H9 (cell line): ENCODE results near the gene KIAA0513. TPM values are rescaled to one million over a fixed set of nuclear protein-coding genes. Genes with fewer than 3 reads are reported as not detected.

Experiments
- DNase-seq: peaks from one replicate; pipeline ENCODE4 v3.0.0-alpha.2; 2017
- H2AFZ ChIP-seq: one replicate; pipeline ENCODE4 v1.6.1; 2013; ENCODE audit warnings: mild to moderate bottlenecking, low read length, control low read depth, moderate library complexity
- H2AK5ac ChIP-seq: 2 replicates; pipeline ENCODE4 v1.6.1; 2013; ENCODE audit warnings: low read length, control low read depth, mixed read lengths; ENCODE audit not compliant: insufficient read length
- H2BK120ac ChIP-seq: one replicate; pipeline ENCODE4 v1.6.1; 2013; ENCODE audit warnings: low read depth, mild to moderate bottlenecking, low read length, control low read depth, inconsistent platforms; ENCODE audit not compliant: poor library complexity, severe bottlenecking
- H2BK12ac ChIP-seq: 2 replicates; pipeline ENCODE4 v1.6.1; 2013; ENCODE audit warnings: low read length, control low read depth, mixed read lengths, low read depth; ENCODE audit not compliant: insufficient read length
- H2BK15ac ChIP-seq: 2 replicates; pipeline ENCODE4 v1.6.1; 2013; ENCODE audit warnings: low read depth, low read length, control low read depth
- H2BK20ac ChIP-seq: one replicate; pipeline ENCODE4 v1.6.1; 2013; ENCODE audit warnings: low read depth, mild to moderate bottlenecking, low read length, control low read depth, inconsistent platforms; ENCODE audit not compliant: poor library complexity, severe bottlenecking
- H2BK5ac ChIP-seq: 2 replicates; pipeline ENCODE4 v1.6.1; 2013; ENCODE audit warnings: low read length, control low read depth, mixed read lengths; ENCODE audit not compliant: insufficient read length
- H3K14ac ChIP-seq: 2 replicates; pipeline ENCODE4 v1.6.1; 2013; ENCODE audit warnings: low read length, control low read depth; ENCODE audit not compliant: insufficient read depth
- H3K18ac ChIP-seq: 2 replicates; pipeline ENCODE4 v1.6.1; 2013; ENCODE audit warnings: low read depth, mild to moderate bottlenecking, mixed read lengths, low read length, control low read depth; ENCODE audit not compliant: insufficient read length
- H3K23ac ChIP-seq: 2 replicates; pipeline ENCODE4 v1.6.1; 2013; ENCODE audit warnings: low read length, control low read depth, mixed read lengths, low read depth; ENCODE audit not compliant: insufficient read length
- H3K23me2 ChIP-seq: 2 replicates; pipeline ENCODE4 v1.6.1; 2013; ENCODE audit warnings: low read depth, mild to moderate bottlenecking, mixed read lengths, low read length, control low read depth; ENCODE audit not compliant: insufficient read length, poor library complexity, severe bottlenecking
- H3K27ac ChIP-seq: 2 replicates; pipeline ENCODE4 v1.5.1; 2013; ENCODE audit warnings: low read length, control low read depth, mixed read lengths, low read depth; ENCODE audit not compliant: insufficient read length
- H3K27me3 ChIP-seq: 2 replicates; pipeline ENCODE4 v1.6.1; 2013; ENCODE audit warnings: low read length, control low read depth, inconsistent platforms; ENCODE audit not compliant: insufficient read depth
- H3K4ac ChIP-seq: 2 replicates; pipeline ENCODE4 v1.6.1; 2013; ENCODE audit warnings: low read depth, mild to moderate bottlenecking, control low read depth, inconsistent platforms, low read length, moderate library complexity
- H3K4me1 ChIP-seq: 2 replicates; pipeline ENCODE4 v1.6.1; 2013; ENCODE audit warnings: low read length, control low read depth, inconsistent platforms; ENCODE audit not compliant: insufficient read depth
- H3K4me2 ChIP-seq: 2 replicates; pipeline ENCODE4 v1.6.1; 2013; ENCODE audit warnings: low read length, control low read depth, mixed read lengths; ENCODE audit not compliant: insufficient read length, insufficient read depth
- H3K56ac ChIP-seq: 2 replicates; pipeline ENCODE4 v1.6.1; 2013; ENCODE audit warnings: low read depth, mild to moderate bottlenecking, mixed read lengths, low read length, control low read depth; ENCODE audit not compliant: insufficient read length
- H3K79me1 ChIP-seq: 2 replicates; pipeline ENCODE4 v1.6.1; 2013; ENCODE audit warnings: low read depth, mild to moderate bottlenecking, moderate library complexity, low read length, control low read depth, inconsistent platforms; ENCODE audit not compliant: insufficient read depth, poor library complexity, severe bottlenecking
- H3K79me2 ChIP-seq: 2 replicates; pipeline ENCODE4 v1.6.1; 2013; ENCODE audit warnings: low read length, control low read depth, inconsistent platforms; ENCODE audit not compliant: insufficient read depth
- H3K9ac ChIP-seq: 2 replicates; pipeline ENCODE4 v1.6.1; 2013; ENCODE audit warnings: low read length, control low read depth, mixed read lengths; ENCODE audit not compliant: insufficient read length; ENCODE audit errors: extremely low read depth
- H3K9me3 ChIP-seq: one replicate; pipeline ENCODE4 v1.6.1; 2013; ENCODE audit warnings: low read depth, low read length, inconsistent platforms; ENCODE audit not compliant: control insufficient read depth
- H3T11ph ChIP-seq: one replicate; pipeline ENCODE4 v1.6.1; 2013; ENCODE audit warnings: mild to moderate bottlenecking, low read length, control low read depth, inconsistent platforms
- H4K20me1 ChIP-seq: one replicate; pipeline ENCODE4 v1.6.1; 2013; ENCODE audit not compliant: control insufficient read depth, insufficient read length, insufficient read depth
- H4K5ac ChIP-seq: 2 replicates; pipeline ENCODE4 v1.6.1; 2013; ENCODE audit warnings: low read depth, mild to moderate bottlenecking, mixed read lengths, low read length, control low read depth; ENCODE audit not compliant: insufficient read length
- H4K8ac ChIP-seq: replicated peaks from 2 replicates; pipeline ENCODE4 v1.6.1; 2013; ENCODE audit warnings: low read length, control low read depth, mixed read lengths, low read depth; ENCODE audit not compliant: insufficient read length
- H4K91ac ChIP-seq: 2 replicates; pipeline ENCODE4 v1.6.1; 2013; ENCODE audit warnings: low read depth, mild to moderate bottlenecking, moderate library complexity, mixed read lengths, low read length, control low read depth; ENCODE audit not compliant: insufficient read length
- H3K27ac Mint-ChIP-seq, 3 experiments: 2 replicates in 2 of 3; 3 replicates in 1 of 3; pipeline ENCODE4 v1.8.0; 2020 to 2021; ENCODE audit warnings: mixed read lengths in 3 of 3, mild to moderate bottlenecking in 1 of 3, moderate library complexity in 1 of 3
- H3K27me3 Mint-ChIP-seq: 2 replicates; pipeline ENCODE4 v1.8.0; 2021; ENCODE audit warnings: low read depth, mild to moderate bottlenecking, moderate library complexity, mixed read lengths
- H3K36me3 Mint-ChIP-seq, 3 experiments: 2 replicates in 2 of 3; 3 replicates in 1 of 3; pipeline ENCODE4 v1.8.0; 2020 to 2021; ENCODE audit warnings: low read depth in 3 of 3, mixed read lengths in 3 of 3; ENCODE audit not compliant: insufficient read depth in 1 of 3
- H3K4me1 Mint-ChIP-seq, 2 experiments: 2 replicates each; pipeline ENCODE4 v1.8.0; 2020; ENCODE audit warnings: mixed read lengths in 2 of 2
- H3K4me3 Mint-ChIP-seq, 2 experiments: 2 replicates in 1 of 2; 3 replicates in 1 of 2; pipeline ENCODE4 v1.8.0; 2020 to 2021; ENCODE audit warnings: mild to moderate bottlenecking in 2 of 2, mixed read lengths in 2 of 2, moderate library complexity in 1 of 2
- H3K9me3 Mint-ChIP-seq, 2 experiments: 2 replicates in 1 of 2; 3 replicates in 1 of 2; pipeline ENCODE4 v1.8.0; 2020; ENCODE audit warnings: mild to moderate bottlenecking in 2 of 2, mixed read lengths in 2 of 2, moderate library complexity in 1 of 2
- CTCF ChIP-seq: fragments of 200-600 bp; sonication (generic); conservative IDR thresholded peaks from 3 replicates; pipeline ENCODE4 v1.8.0; 2021; ENCODE audit warnings: antibody characterized with exemption, mild to moderate bottlenecking
- WGBS: extraction: QIAGEN DNeasy Blood & Tissue Kit; methylation state at CpG from one replicate; pipeline ENCODE4 v1.1.7; 2013; ENCODE audit warnings: missing lambda C conversion rate, low lambda C conversion rate, mixed read lengths; ENCODE audit not compliant: insufficient read length; ENCODE audit errors: extremely low coverage; 5-methylcytosine and 5-hydroxymethylcytosine counted together
- total RNA-seq: library from RNA; stranded (reverse); gene quantifications from 2 replicates; pipeline ENCODE4 v1.2.1, GENCODE V29; 2021

The KIAA0513 gene
- total RNA-seq, 1 experiment from 2014 or later, result 4.7 TPM

- H3T11ph ChIP-seq, result no peak overlapping the region
- H3K4ac ChIP-seq, result no peak overlapping the region
- Mint-ChIP-seq H3K27me3 (peaks cover 6% of the 10 kb centered on the region), H3K4me1 (peaks cover 6 to 7% of the 10 kb centered on the region in 2 experiments; a peak in 3 of 4 replicates), H3K36me3 (no peaks in the 10 kb centered on the region), H3K27ac (peak overlapping the region in 1 of 3 experiments; percentile 49; a peak in 1 of 7 replicates), H3K4me3 (no peak overlapping the region), H3K9me3 (no peaks in the 10 kb centered on the region)
- no peak overlapping the region for H3K9ac ChIP-seq
- no peak for DNase-seq
- no peaks in the 10 kb centered on the region for H3K27me3 ChIP-seq
- no peak overlapping the region for H4K8ac ChIP-seq
- no peak overlapping the region for H2BK15ac ChIP-seq
- no peak overlapping the region for H3K4me2 ChIP-seq
- no peak for TF ChIP-seq CTCF
- H3K9me3 ChIP-seq, result no peaks in the 10 kb centered on the region
- no peaks in the 10 kb centered on the region for H3K23me2 ChIP-seq
- no peak overlapping the region for H3K56ac ChIP-seq
- H4K91ac ChIP-seq, result no peak overlapping the region
- H3K27ac ChIP-seq, result no peak overlapping the region
- H2BK120ac ChIP-seq, result no peak overlapping the region
- no peak overlapping the region for H2BK5ac ChIP-seq
- no peak overlapping the region for H3K23ac ChIP-seq
- no peak overlapping the region for H3K18ac ChIP-seq
- H2BK20ac ChIP-seq, result no peak overlapping the region
- no peak overlapping the region for H2AFZ ChIP-seq
- no peaks in the 10 kb centered on the region for H3K4me1 ChIP-seq
- no CpG with 5 or more reads among the region's 15 CpGs for WGBS
- no peak overlapping the region for H4K5ac ChIP-seq
- no peaks in the 10 kb centered on the region for H3K79me2 ChIP-seq
- no peak overlapping the region for H2AK5ac ChIP-seq
- H4K20me1 ChIP-seq, result no peaks in the 10 kb centered on the region
- H2BK12ac ChIP-seq, result no peak overlapping the region
- no peak overlapping the region for H3K14ac ChIP-seq
- no peaks in the 10 kb centered on the region for H3K79me1 ChIP-seq
Observed at GRCh38 chr16:85036236-85037049, 8.8 kb downstream of the KIAA0513 start.
